ENCODE results near the gene PSAPL1. TPM values are rescaled to one million over a fixed set of nuclear protein-coding genes. Genes with fewer than 3 reads are reported as not detected.
A peak's percentile ranks its signal among the peaks of the same experiment; 100 is the strongest.

PSAPL1 gene
- total and polyA plus RNA-seq, 8 donors: 0.03 to 37.5 (median 5.7) TPM; not detected in 2

DNA sequence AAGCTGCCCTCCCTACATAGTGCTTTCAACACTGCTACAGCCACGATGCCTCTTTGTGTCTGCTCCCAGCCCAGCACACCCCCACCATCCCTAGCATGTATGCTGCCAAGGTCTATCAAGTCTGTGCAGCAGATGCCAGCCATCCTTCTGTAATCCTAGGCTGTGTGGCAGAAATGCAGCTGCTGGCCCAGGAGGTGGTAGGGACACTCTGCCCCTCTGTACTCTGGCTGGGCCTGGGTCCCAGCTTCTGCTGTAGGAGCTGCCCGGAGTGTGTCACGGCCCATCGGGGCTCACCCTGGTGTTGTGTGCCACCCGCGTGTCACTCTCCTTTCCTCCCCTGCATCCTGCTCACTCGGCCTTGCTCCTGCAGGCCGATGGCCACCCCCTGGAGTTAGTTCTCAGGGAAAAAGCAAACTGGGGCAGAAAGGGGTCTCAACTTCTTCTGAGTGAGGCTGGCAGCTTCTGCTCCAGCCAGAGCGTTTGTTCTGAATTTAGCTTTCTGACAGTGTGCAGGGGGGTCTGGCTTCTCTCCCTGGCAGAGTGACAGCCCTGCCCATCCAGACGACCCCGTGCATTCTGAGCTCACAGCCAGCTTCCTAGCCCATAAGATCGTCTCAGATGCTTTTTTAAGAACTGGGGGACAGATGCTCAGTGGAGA, 22.7 kb downstream of the PSAPL1 start:
- WGBS, 5 donors: 69 to 81% (median 70%) methylated on average over 10 to 12 of the region's 12 CpGs
- intact Hi-C loops (cut with DNase I; ENCODE audit: low total_unique reads): no loop called here
- H3K4me3 ChIP-seq: no peak overlapping the region
- H3K4me1 ChIP-seq: peaks cover 0 to 15% (median 5%) of the 10 kb centered on the region in 4 donors
- peak; percentile 10 to 43 for DNase-seq
- H3K36me3 ChIP-seq: no peaks in the 10 kb centered on the region
- H3K27me3 ChIP-seq: peaks cover 0 to 23% (median 0%) of the 10 kb centered on the region in 3 donors
- TF ChIP-seq EP300 (IDR thresholded peaks at IDR 0.05) (no peak), POLR2AphosphoS5 (IDR thresholded peaks at IDR 0.05) (no peak), POLR2A (IDR thresholded peaks at IDR 0.05) (no peak)
- TF ChIP-seq, protein P1, sequence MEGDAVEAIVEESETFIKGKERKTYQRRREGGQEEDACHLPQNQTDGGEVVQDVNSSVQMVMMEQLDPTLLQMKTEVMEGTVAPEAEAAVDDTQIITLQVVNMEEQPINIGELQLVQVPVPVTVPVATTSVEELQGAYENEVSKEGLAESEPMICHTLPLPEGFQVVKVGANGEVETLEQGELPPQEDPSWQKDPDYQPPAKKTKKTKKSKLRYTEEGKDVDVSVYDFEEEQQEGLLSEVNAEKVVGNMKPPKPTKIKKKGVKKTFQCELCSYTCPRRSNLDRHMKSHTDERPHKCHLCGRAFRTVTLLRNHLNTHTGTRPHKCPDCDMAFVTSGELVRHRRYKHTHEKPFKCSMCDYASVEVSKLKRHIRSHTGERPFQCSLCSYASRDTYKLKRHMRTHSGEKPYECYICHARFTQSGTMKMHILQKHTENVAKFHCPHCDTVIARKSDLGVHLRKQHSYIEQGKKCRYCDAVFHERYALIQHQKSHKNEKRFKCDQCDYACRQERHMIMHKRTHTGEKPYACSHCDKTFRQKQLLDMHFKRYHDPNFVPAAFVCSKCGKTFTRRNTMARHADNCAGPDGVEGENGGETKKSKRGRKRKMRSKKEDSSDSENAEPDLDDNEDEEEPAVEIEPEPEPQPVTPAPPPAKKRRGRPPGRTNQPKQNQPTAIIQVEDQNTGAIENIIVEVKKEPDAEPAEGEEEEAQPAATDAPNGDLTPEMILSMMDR (IDR thresholded peaks at IDR 0.05): no peak
- peaks cover 0 to 29% (median 21%) of the 10 kb centered on the region in 4 donors for H3K9me3 ChIP-seq
- no peak overlapping the region for H3K27ac ChIP-seq

DNA sequence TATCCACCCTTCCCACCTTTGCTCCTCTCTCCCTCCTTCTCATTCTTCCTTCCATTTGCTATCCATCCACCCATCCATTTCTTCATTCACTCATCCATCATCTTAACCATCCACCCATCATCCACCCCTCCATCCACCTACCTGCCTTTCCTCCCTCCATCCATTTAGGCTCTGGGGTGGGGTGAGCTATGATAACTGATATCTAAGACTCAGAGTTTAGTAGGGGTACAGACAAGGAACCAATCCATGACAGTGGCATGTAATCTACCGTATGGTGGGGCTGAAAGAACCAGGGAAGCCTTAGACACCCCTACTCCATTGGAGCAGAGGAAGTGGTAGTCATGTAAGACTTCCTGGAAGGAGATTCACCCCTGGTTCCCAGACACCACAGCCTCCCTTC, 23.2 kb downstream of the PSAPL1 start:
- DNase-seq: peak in 1 of 2 donors; percentile 7
- H3K36me3 ChIP-seq: no peaks in the 10 kb centered on the region
- no peak for TF ChIP-seq EP300 (IDR thresholded peaks at IDR 0.05)
- TF ChIP-seq, protein P1 (IDR thresholded peaks at IDR 0.05): no peak
- no peak for TF ChIP-seq POLR2A (IDR thresholded peaks at IDR 0.05)
- no peak for TF ChIP-seq POLR2AphosphoS5 (IDR thresholded peaks at IDR 0.05)
- WGBS, 5 donors: 62 to 82% (median 79%) methylated on average over 1 of the region's 1 CpG
- intact Hi-C loops (cut with DNase I; ENCODE audit: low total_unique reads): no loop called here
- H3K9me3 ChIP-seq: peaks cover 0 to 31% (median 21%) of the 10 kb centered on the region in 4 donors
- no peak overlapping the region for H3K4me3 ChIP-seq
- peaks cover 0 to 23% (median 0%) of the 10 kb centered on the region in 3 donors for H3K27me3 ChIP-seq
- no peak overlapping the region for H3K27ac ChIP-seq
- peaks cover 0 to 15% (median 5%) of the 10 kb centered on the region in 4 donors for H3K4me1 ChIP-seq

DNA sequence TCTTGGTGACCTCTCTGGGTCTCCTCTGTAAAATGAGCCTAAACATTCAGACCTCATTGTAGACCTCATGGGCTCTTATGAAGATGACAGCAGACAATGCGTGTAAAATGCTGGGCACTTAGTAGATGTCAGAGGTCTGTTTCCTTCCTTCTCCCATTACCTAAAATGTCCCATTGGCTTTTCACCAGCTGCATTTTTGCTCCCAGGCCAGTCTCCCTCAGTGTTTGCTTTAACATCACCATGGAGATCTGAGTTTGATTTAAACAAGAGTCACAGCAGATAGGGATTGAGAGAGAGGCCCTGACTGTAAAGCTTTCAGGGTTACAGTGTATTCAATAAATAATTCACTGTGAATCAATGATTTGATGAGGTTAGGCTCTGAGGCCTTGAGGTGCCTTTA, 24.3 kb downstream of the PSAPL1 start:
- 20 to 51% (median 39%) methylated on average over 1 of the region's 1 CpG for WGBS, 5 donors
- Histone ChIP-seq H3K27ac (no peak overlapping the region), H3K27me3 (peaks cover 0 to 23% (median 0%) of the 10 kb centered on the region in 3 donors), H3K36me3 (no peaks in the 10 kb centered on the region), H3K9me3 (peaks cover 0 to 31% (median 21%) of the 10 kb centered on the region in 4 donors), H3K4me1 (peaks cover 0 to 15% (median 5%) of the 10 kb centered on the region in 4 donors), H3K4me3 (no peak overlapping the region)
- peak in 1 of 2 donors; percentile 88 for DNase-seq
- TF ChIP-seq POLR2AphosphoS5 (IDR thresholded peaks at IDR 0.05): peak in 1 of 3 donors; percentile 7
- TF ChIP-seq, protein P1 (IDR thresholded peaks at IDR 0.05): no peak
- intact Hi-C loops (cut with DNase I; ENCODE audit: low total_unique reads): no loop called here

DNA sequence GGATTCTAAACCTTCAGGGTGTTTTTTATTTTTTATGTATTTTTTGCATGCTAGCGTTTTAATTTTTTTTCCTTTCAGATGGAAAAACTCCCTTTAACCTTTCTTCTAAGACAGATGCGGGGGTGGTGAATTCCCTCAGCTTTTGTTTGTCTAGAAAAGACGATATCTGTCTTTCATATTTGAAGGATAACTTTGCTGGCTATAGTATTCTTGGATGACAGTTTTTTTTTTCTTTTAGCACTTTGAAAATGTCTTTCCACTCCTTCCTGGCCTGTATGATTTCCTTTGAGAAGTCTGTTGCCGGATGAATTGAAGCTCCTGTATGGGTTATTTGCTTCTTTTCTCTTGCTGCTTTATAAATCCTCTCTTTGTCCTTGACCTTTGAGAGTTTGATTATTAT, 26.6 kb downstream of the PSAPL1 start:
- TF ChIP-seq EP300 (IDR thresholded peaks at IDR 0.05): no peak
- TF ChIP-seq POLR2AphosphoS5 (IDR thresholded peaks at IDR 0.05): no peak
- TF ChIP-seq POLR2A (IDR thresholded peaks at IDR 0.05): no peak
- TF ChIP-seq, protein P1 (IDR thresholded peaks at IDR 0.05): no peak
- H3K27me3 ChIP-seq: peaks cover 0 to 14% (median 0%) of the 10 kb centered on the region in 3 donors
- H3K4me1 ChIP-seq: peaks cover 0 to 20% (median 5%) of the 10 kb centered on the region in 4 donors
- peaks cover 0 to 31% (median 21%) of the 10 kb centered on the region in 4 donors for H3K9me3 ChIP-seq
- DNase-seq: no peak
- no peaks in the 10 kb centered on the region for H3K36me3 ChIP-seq
- H3K27ac ChIP-seq: no peak overlapping the region
- 81 to 93% (median 91%) methylated on average over 4 of the region's 4 CpGs for WGBS, 5 donors
- intact Hi-C loops (cut with DNase I; ENCODE audit: low total_unique reads): no loop called here
- H3K4me3 ChIP-seq: no peak overlapping the region
